CD14-positive monocyte (primary cell): ENCODE measurements around the gene B4GALNT3. TPM values are rescaled to one million over a fixed set of nuclear protein-coding genes. Genes with fewer than 3 reads are reported as not detected.
"Not testable (repeated sequence)": the region's sequence is repeated elsewhere in the genome, so short reads cannot be mapped to it uniquely, and the experiment has no call there.

ENCODE experiments used
- DNase-seq, 3 donors: peaks; one replicate each; pipeline ENCODE4 v3.0.0-alpha.2; 2011 to 2022
- H2AFZ ChIP-seq: 2 replicates; pipeline ENCODE4 v1.6.0; 2012; ENCODE audit warnings: mild to moderate bottlenecking, low read depth, low read length, inconsistent platforms; ENCODE audit not compliant: insufficient read depth, poor library complexity, severe bottlenecking
- H3K27ac ChIP-seq, 2 donors: 1 replicate in 1 of 2; 2 replicates in 1 of 2; pipeline ENCODE4 v1.5.1; 2012 to 2013; ENCODE audit warnings: low read length in 2 of 2, control low read depth in 1 of 2, inconsistent platforms in 1 of 2, low read depth in 1 of 2, mild to moderate bottlenecking in 1 of 2
- H3K27me3 ChIP-seq, 2 donors: one replicate each; pipeline versions ENCODE4 v1.6.0 to v1.6.1; 2011 to 2013; ENCODE audit warnings: low read length in 2 of 2; ENCODE audit not compliant: control insufficient read depth in 2 of 2, insufficient read depth in 2 of 2
- H3K36me3 ChIP-seq, 2 donors: replicated peaks in 1 of 2; 1 replicate in 1 of 2; 2 replicates in 1 of 2; pipeline versions ENCODE4 v1.5.1 to v1.6.1; 2012 to 2013; ENCODE audit warnings: low read length in 2 of 2, control low read depth in 1 of 2, inconsistent platforms in 1 of 2, mild to moderate bottlenecking in 1 of 2; ENCODE audit not compliant: insufficient read depth in 2 of 2, control insufficient read depth in 1 of 2
- H3K4me1 ChIP-seq, 2 donors: 1 replicate in 1 of 2; 2 replicates in 1 of 2; pipeline versions ENCODE4 v1.5.1 to v1.6.1; 2012 to 2013; ENCODE audit warnings: low read length in 2 of 2, control low read depth in 1 of 2, inconsistent platforms in 1 of 2, mild to moderate bottlenecking in 1 of 2, moderate library complexity in 1 of 2; ENCODE audit not compliant: insufficient read depth in 2 of 2, control insufficient read depth in 1 of 2
- H3K4me2 ChIP-seq: replicated peaks from 2 replicates; pipeline ENCODE3; 2012; ENCODE audit warnings: low read length, moderate library complexity, mild to moderate bottlenecking; ENCODE audit not compliant: poor library complexity, severe bottlenecking; ENCODE audit errors: extremely low read depth
- H3K4me3 ChIP-seq, 3 experiments: fragments of 200-600 bp in 1 of 3; sonication (generic) in 1 of 3; replicated peaks in 1 of 3; 1 replicate in 2 of 3; 2 replicates in 1 of 3; pipeline ENCODE4 v1.5.1; 2011 to 2013; ENCODE audit warnings: low read length in 3 of 3, mild to moderate bottlenecking in 3 of 3, control low read depth in 2 of 3, low read depth in 2 of 3, inconsistent platforms in 1 of 3, moderate library complexity in 1 of 3
- H3K79me2 ChIP-seq: 2 replicates; pipeline ENCODE4 v1.6.0; 2012; ENCODE audit warnings: mild to moderate bottlenecking, control low read depth, inconsistent platforms, low read length, moderate library complexity; ENCODE audit not compliant: insufficient read depth
- H3K9ac ChIP-seq: 2 replicates; pipeline ENCODE4 v1.6.0; 2017; ENCODE audit warnings: low read length, mild to moderate bottlenecking; ENCODE audit not compliant: insufficient read depth, poor library complexity, severe bottlenecking
- H3K9me3 ChIP-seq, 2 donors: replicated peaks in 1 of 2; 1 replicate in 1 of 2; 2 replicates in 1 of 2; pipeline versions ENCODE4 v1.5.1 to v1.6.1; 2012 to 2013; ENCODE audit warnings: low read length in 2 of 2, control low read depth in 1 of 2; ENCODE audit not compliant: control insufficient read depth in 1 of 2, insufficient read depth in 1 of 2
- H4K20me1 ChIP-seq: 2 replicates; pipeline ENCODE4 v1.6.0; 2012; ENCODE audit warnings: mild to moderate bottlenecking, low read length, control low read depth, moderate library complexity; ENCODE audit not compliant: insufficient read depth
- H3K27ac Mint-ChIP-seq, 7 donors: one replicate each; pipeline ENCODE4 v1.8.0; 2020; ENCODE audit warnings: mild to moderate bottlenecking in 7 of 7, mixed read lengths in 7 of 7, moderate library complexity in 6 of 7, inconsistent platforms in 2 of 7
- H3K27me3 Mint-ChIP-seq, 3 donors: one replicate each; pipeline ENCODE4 v1.8.0; 2021 to 2022; ENCODE audit warnings: low read depth in 3 of 3, mild to moderate bottlenecking in 3 of 3, mixed read lengths in 3 of 3, moderate library complexity in 3 of 3, inconsistent platforms in 1 of 3
- H3K36me3 Mint-ChIP-seq, 2 donors: one replicate each; pipeline ENCODE4 v1.8.0; 2020; ENCODE audit warnings: mixed read lengths in 2 of 2, inconsistent platforms in 1 of 2, mild to moderate bottlenecking in 1 of 2
- H3K4me1 Mint-ChIP-seq: one replicate; pipeline ENCODE4 v1.8.0; 2020; ENCODE audit warnings: mild to moderate bottlenecking, mixed read lengths
- H3K4me3 Mint-ChIP-seq, 2 donors: one replicate each; pipeline ENCODE4 v1.8.0; 2020; ENCODE audit warnings: mild to moderate bottlenecking in 2 of 2, mixed read lengths in 2 of 2, moderate library complexity in 1 of 2
- H3K9me3 Mint-ChIP-seq, 7 donors: one replicate each; pipeline ENCODE4 v1.8.0; 2020 to 2022; ENCODE audit warnings: mixed read lengths in 7 of 7, mild to moderate bottlenecking in 6 of 7, moderate library complexity in 6 of 7, inconsistent platforms in 2 of 7
- CTCF ChIP-seq: fragments of 200-600 bp; IDR thresholded peaks from one replicate; pipeline ENCODE4 v1.8.0; 2022; ENCODE audit warnings: antibody characterized with exemption, mild to moderate bottlenecking
- WGBS: methylation state at CpG from one replicate; pipeline ENCODE4 v1.1.5; 2013; ENCODE audit warnings: missing lambda C conversion rate; ENCODE audit not compliant: insufficient coverage; 5-methylcytosine and 5-hydroxymethylcytosine counted together
- intact Hi-C, 2 donors: fragments of 100-400 bp; cut with micrococcal nuclease; formaldehyde crosslinking; loops; one replicate each; pipeline versions ENCODE4 v1.15.0 to v1.15.1; 2023
- polyA plus RNA-seq, 3 donors: library from polyadenylated mRNA; depleted of rRNA in 1 of 3; unstranded in 2 of 3; stranded (reverse) in 1 of 3; fragments of 300-500 nt in 2 of 3; fragments of >200 nt in 1 of 3; fragmentation: Illumina TruSeq in 2 of 3; gene quantifications; 1 replicate in 2 of 3; 2 replicates in 1 of 3; pipeline ENCODE4 v1.2.3, GENCODE V29; 2012 to 2021

B4GALNT3 gene
- polyA plus RNA-seq, 3 donors: 0.09 to 0.10 TPM; not detected in 1

DNA sequence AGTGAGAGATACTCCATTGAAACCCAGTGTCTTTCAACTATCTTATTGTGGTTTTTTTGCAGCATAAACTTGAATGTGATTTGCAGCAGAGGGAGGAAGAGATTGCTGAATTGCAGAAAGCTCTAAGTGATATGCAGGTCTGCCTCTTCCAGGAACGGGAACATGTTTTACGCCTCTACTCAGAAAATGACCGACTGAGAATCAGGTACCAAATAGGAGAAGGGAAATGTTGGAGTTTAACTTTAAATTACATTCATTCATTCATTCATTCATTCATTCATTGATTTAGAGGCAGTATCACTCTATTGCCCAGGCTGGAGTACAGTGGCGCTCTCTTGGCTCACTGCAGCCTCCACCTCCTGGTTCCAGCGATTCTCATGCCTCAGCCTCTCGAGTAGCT, 41.3 kb upstream of the B4GALNT3 start:
- Histone ChIP-seq H2AFZ (no peak overlapping the region), H3K9ac (no peak overlapping the region), H3K27ac (no peak overlapping the region), H3K4me2 (no peak overlapping the region), H3K4me1 (no peaks in the 10 kb centered on the region), H3K27me3 (no peaks in the 10 kb centered on the region), H3K36me3 (peaks cover 46 to 56% of the 10 kb centered on the region in 2 donors), H3K79me2 (no peaks in the 10 kb centered on the region), H3K4me3 (no peak overlapping the region), H3K9me3 (no peaks in the 10 kb centered on the region), H4K20me1 (no peaks in the 10 kb centered on the region)
- H3K4me3 Mint-ChIP-seq: no peak overlapping the region
- H3K27me3 Mint-ChIP-seq: peaks cover 0 to 1% (median 0%) of the 10 kb centered on the region in 3 donors
- 100% methylated on average over 2 of the region's 6 CpGs for WGBS
- intact Hi-C loops: no loop called here
- no peak overlapping the region for H3K27ac Mint-ChIP-seq
- DNase-seq: no peak
- H3K4me1 Mint-ChIP-seq: no peaks in the 10 kb centered on the region
- TF ChIP-seq CTCF: no peak
- H3K36me3 Mint-ChIP-seq: peaks cover 48 to 52% of the 10 kb centered on the region in 2 donors
- H3K9me3 Mint-ChIP-seq: peaks cover 0 to 1% (median 0%) of the 10 kb centered on the region in 7 donors

GRCh38 chr12:422526-422925, 37.2 kb upstream of the B4GALNT3 start:
- H3K27ac ChIP-seq: no peak overlapping the region
- WGBS: no CpG with 5 or more reads among the region's 3 CpGs
- no peaks in the 10 kb centered on the region for H4K20me1 ChIP-seq
- H3K27me3 ChIP-seq: no peaks in the 10 kb centered on the region
- peaks cover 28 to 54% of the 10 kb centered on the region in 2 donors for H3K36me3 ChIP-seq
- Mint-ChIP-seq H3K27me3 (no peaks in the 10 kb centered on the region), H3K4me1 (no peaks in the 10 kb centered on the region), H3K4me3 (no peak overlapping the region), H3K27ac (peak overlapping the region in 2 of 7 donors; percentile 8 to 11), H3K36me3 (peaks cover 40 to 61% of the 10 kb centered on the region in 2 donors), H3K9me3 (peaks cover 0 to 1% (median 0%) of the 10 kb centered on the region in 7 donors)
- H3K9ac ChIP-seq: no peak overlapping the region
- H3K4me1 ChIP-seq: no peaks in the 10 kb centered on the region
- intact Hi-C loops: no loop called here
- H3K79me2 ChIP-seq: no peaks in the 10 kb centered on the region
- H3K4me3 ChIP-seq: no peak overlapping the region
- H3K4me2 ChIP-seq: no peak overlapping the region
- H3K9me3 ChIP-seq: no peaks in the 10 kb centered on the region
- no peak overlapping the region for H2AFZ ChIP-seq
- TF ChIP-seq CTCF: no peak
- no peak for DNase-seq

- intact Hi-C loops, H3K4me3 Mint-ChIP-seq, H3K27ac Mint-ChIP-seq, H3K4me1 Mint-ChIP-seq, H4K20me1 ChIP-seq, H3K27me3 Mint-ChIP-seq, H3K27me3 ChIP-seq, H3K27ac ChIP-seq, H3K9me3 Mint-ChIP-seq, H2AFZ ChIP-seq, H3K79me2 ChIP-seq, H3K9ac ChIP-seq, H3K4me3 ChIP-seq, H3K4me1 ChIP-seq, H3K4me2 ChIP-seq, H3K9me3 ChIP-seq, DNase-seq: not testable (repeated sequence)
- peaks cover 73 to 86% of the 10 kb centered on the region in 2 donors for H3K36me3 Mint-ChIP-seq
- H3K36me3 ChIP-seq: peaks cover 57 to 95% of the 10 kb centered on the region in 2 donors
- no CpG with 5 or more reads among the region's 2 CpGs for WGBS
Observed at GRCh38 chr12:435737-436136, 24.0 kb upstream of the B4GALNT3 start.
